NT2/D1 (cell line): ENCODE data around the gene AVP.

ENCODE experiments used
- SUZ12 ChIP-seq: IDR thresholded peaks from 2 replicates; pipeline ENCODE4 v1.6.1; 2011; ENCODE audit not compliant: insufficient read length, insufficient read depth; ENCODE audit errors: extremely low read depth
- YY1 ChIP-seq: IDR thresholded peaks from 2 replicates; pipeline ENCODE4 v1.6.1; 2011; ENCODE audit not compliant: insufficient read length, insufficient read depth

DNA sequence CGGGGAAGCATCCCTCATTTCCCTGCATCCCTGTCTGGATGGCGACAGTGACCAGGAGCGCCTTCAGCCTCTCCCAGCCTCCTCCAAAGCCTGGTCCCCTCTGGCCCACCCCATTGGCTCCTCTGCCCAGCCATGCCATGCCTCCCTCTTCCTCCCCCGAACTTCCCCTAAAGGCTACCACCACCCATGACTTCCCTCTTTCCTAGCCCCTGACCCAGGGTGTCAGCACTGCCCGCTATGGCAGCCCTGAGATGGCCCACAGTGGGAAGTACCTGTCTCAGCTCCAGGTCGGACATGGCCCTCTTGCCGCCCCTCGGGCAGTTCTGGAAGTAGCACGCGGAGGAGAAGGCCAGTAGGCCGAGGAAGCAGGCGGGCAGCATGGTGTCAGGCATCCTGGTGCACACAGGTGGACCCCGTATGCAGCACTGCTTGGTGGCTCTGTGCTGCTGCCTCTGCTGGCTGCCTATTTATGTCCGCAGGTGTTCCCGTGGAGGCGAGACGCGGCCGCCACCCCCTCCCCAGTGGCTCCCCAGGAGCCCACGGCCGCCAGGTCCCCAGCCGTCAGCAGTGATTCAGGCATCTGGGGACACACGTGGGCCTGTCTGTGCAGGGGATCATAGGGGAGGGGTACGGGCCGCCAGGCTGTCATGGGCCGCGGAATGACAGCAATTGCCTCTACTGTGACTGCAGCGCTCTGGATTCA, at the start of gene AVP:
- TF ChIP-seq SUZ12 (no peak), YY1 (no peak)
